Measurements from ENCODE around the gene ZC2HC1C. TPM values are rescaled to one million over a fixed set of nuclear protein-coding genes. Genes with fewer than 3 reads are reported as not detected.

The ZC2HC1C gene
- total and polyA plus RNA-seq, 2 donors (not counting 1 experiment from before 2014, with no cell fraction given), result 0.21 to 0.59 TPM

- peaks cover 10% of the 10 kb centered on the region for H4K20me1 ChIP-seq (ENCODE audit: control insufficient read depth, insufficient read depth, low read length, poor library complexity, severe bottlenecking)
- H3K79me2 ChIP-seq (ENCODE audit: control insufficient read depth, insufficient read depth, low read length), result peaks cover 6% of the 10 kb centered on the region
- Mint-ChIP-seq H3K27me3 (no peaks in the 10 kb centered on the region), H3K9me3 (ENCODE audit: insufficient read depth) (no peaks in the 10 kb centered on the region), H3K4me3 (no peak overlapping the region), H3K4me1 (peaks cover 6% of the 10 kb centered on the region), H3K27ac (peak overlapping the region; percentile 20)
- WGBS (ENCODE audit: insufficient coverage), result 70% methylated on average over 4 of the region's 4 CpGs
- H3K4me2 ChIP-seq (replicated peaks; ENCODE audit: low read depth, low read length, poor library complexity, severe bottlenecking), result no peak overlapping the region
- H3K9ac ChIP-seq (ENCODE audit: low read length), result no peak overlapping the region
- no peaks in the 10 kb centered on the region for H3K27me3 ChIP-seq (replicated peaks in 1 of 4; ENCODE audit: control extremely low read depth in 1 of 4, control insufficient read depth in 3 of 4, insufficient read depth in 4 of 4, low read length in 3 of 4)
- no peak overlapping the region for H3K4me3 ChIP-seq (ENCODE audit: control extremely low read depth in 1 of 5, extremely low read depth in 1 of 5, insufficient read depth in 1 of 5, low read depth in 2 of 5, low read length in 4 of 5)
- no peaks in the 10 kb centered on the region for H3K9me3 ChIP-seq (ENCODE audit: control extremely low read depth in 1 of 3, control insufficient read depth in 2 of 3, insufficient read depth in 1 of 3, low read length in 2 of 3)
- DNase-seq (peak; percentile 11), ATAC-seq (ENCODE audit: low read depth) (peak; percentile 36)
- H3K27ac ChIP-seq (ENCODE audit: low read length in 2 of 2), result no peak overlapping the region
- ChIA-PET POLR2A (no interaction called here), CTCF (interaction anchor here (0.7 to 1.0 kb wide), 2 partner anchors 236 to 363 kb away, joined by 3 read pairs; no protein-coding TSS in a partner anchor)
- TF ChIP-seq EZH2 (IDR thresholded peaks at IDR 0.05; ENCODE audit: borderline replicate concordance, insufficient read depth, low read depth, low read length, poor library complexity, severe bottlenecking) (no peak), CTCF (IDR thresholded peaks at IDR 0.05) (no peak)
- peaks cover 3 to 6% of the 10 kb centered on the region in 2 donors for H3K4me1 ChIP-seq (ENCODE audit: control insufficient read depth in 2 of 2, insufficient read depth in 2 of 2, low read length in 2 of 2)
- intact Hi-C loops (cut with micrococcal nuclease), result no loop called here
- peaks cover 12 to 60% of the 10 kb centered on the region in 2 experiments for H3K36me3 ChIP-seq (replicated peaks in 1 of 2; ENCODE audit: control extremely low read depth in 1 of 2, control insufficient read depth in 1 of 2, extremely low read depth in 1 of 2, insufficient read depth in 2 of 2, low read length in 1 of 2)
- no peak overlapping the region for H2AFZ ChIP-seq (ENCODE audit: insufficient read depth, low read depth, low read length, poor library complexity, severe bottlenecking)
Observed at GRCh38 chr14:75095690-75096089, 26.2 kb downstream of the ZC2HC1C start.

- peaks cover 6% of the 10 kb centered on the region for H3K79me2 ChIP-seq (ENCODE audit: control insufficient read depth, insufficient read depth, low read length)
- Mint-ChIP-seq H3K9me3 (ENCODE audit: insufficient read depth) (no peaks in the 10 kb centered on the region), H3K4me1 (peaks cover 6% of the 10 kb centered on the region), H3K27ac (no peak overlapping the region), H3K4me3 (no peak overlapping the region), H3K27me3 (no peaks in the 10 kb centered on the region)
- ChIA-PET POLR2A (no interaction called here), CTCF (interaction anchor here (1.6 kb wide), 1 partner anchor 236 kb away, joined by 4 read pairs; no protein-coding TSS in a partner anchor)
- no peak overlapping the region for H2AFZ ChIP-seq (ENCODE audit: insufficient read depth, low read depth, low read length, poor library complexity, severe bottlenecking)
- no peak overlapping the region for H3K9ac ChIP-seq (ENCODE audit: low read length)
- H3K4me1 ChIP-seq (ENCODE audit: control insufficient read depth in 2 of 2, insufficient read depth in 2 of 2, low read length in 2 of 2), result peaks cover 3 to 6% of the 10 kb centered on the region in 2 donors
- intact Hi-C loops (cut with micrococcal nuclease), result no loop called here
- ATAC-seq (ENCODE audit: low read depth), result no peak
- H4K20me1 ChIP-seq (ENCODE audit: control insufficient read depth, insufficient read depth, low read length, poor library complexity, severe bottlenecking), result peaks cover 10% of the 10 kb centered on the region
- H3K4me2 ChIP-seq (replicated peaks; ENCODE audit: low read depth, low read length, poor library complexity, severe bottlenecking), result no peak overlapping the region
- TF ChIP-seq CTCF (IDR thresholded peaks at IDR 0.05) (no peak), EZH2 (IDR thresholded peaks at IDR 0.05; ENCODE audit: borderline replicate concordance, insufficient read depth, low read depth, low read length, poor library complexity, severe bottlenecking) (no peak)
- H3K9me3 ChIP-seq (ENCODE audit: control extremely low read depth in 1 of 3, control insufficient read depth in 2 of 3, insufficient read depth in 1 of 3, low read length in 2 of 3), result no peaks in the 10 kb centered on the region
- no peaks in the 10 kb centered on the region for H3K27me3 ChIP-seq (replicated peaks in 1 of 4; ENCODE audit: control extremely low read depth in 1 of 4, control insufficient read depth in 3 of 4, insufficient read depth in 4 of 4, low read length in 3 of 4)
- H3K27ac ChIP-seq (ENCODE audit: low read length in 2 of 2), result no peak overlapping the region
- 98% methylated on average over 5 of the region's 6 CpGs for WGBS (ENCODE audit: insufficient coverage)
- no peak for DNase-seq
- no peak overlapping the region for H3K4me3 ChIP-seq (ENCODE audit: control extremely low read depth in 1 of 5, extremely low read depth in 1 of 5, insufficient read depth in 1 of 5, low read depth in 2 of 5, low read length in 4 of 5)
- peaks cover 17 to 68% of the 10 kb centered on the region in 2 experiments for H3K36me3 ChIP-seq (replicated peaks in 1 of 2; ENCODE audit: control extremely low read depth in 1 of 2, control insufficient read depth in 1 of 2, extremely low read depth in 1 of 2, insufficient read depth in 2 of 2, low read length in 1 of 2)
Observed at GRCh38 chr14:75096959-75097358, 27.5 kb downstream of the ZC2HC1C start.
